HG02759 (cell line): Measurements from ENCODE around the gene NLGN1.
"Not testable (repeated sequence)": the region's sequence is repeated elsewhere in the genome, so short reads cannot be mapped to it uniquely, and the experiment has no call there.

ENCODE experiments used
- ATAC-seq: cut with Tn5 transposase; IDR thresholded peaks from one replicate; pipeline ENCODE4 v1.9.1; 2021; ENCODE audit warnings: mild to moderate bottlenecking, moderate library complexity; ENCODE audit not compliant: unreplicated experiment

NLGN1 gene

DNA sequence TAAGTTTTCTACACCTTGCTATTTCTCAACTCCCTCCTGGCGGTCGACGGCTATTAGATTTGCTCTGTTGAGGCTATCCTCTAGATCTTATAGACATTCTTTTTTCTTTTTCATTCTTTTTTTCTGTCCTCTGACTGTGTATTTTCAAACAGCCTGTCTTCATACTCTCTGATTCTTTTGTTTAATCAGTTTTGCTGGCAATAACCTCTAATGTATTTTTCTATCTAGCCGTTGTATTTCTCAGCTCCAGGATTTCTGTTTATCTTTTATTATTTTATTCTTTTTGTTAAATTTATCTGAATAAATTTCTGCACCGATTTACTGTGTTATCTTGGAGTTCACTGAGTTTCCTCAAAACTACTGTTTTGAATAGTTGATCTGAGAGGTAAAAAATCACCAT is 31.5 kb downstream of the NLGN1 start:
- ATAC-seq = no peak

GRCh38 chr3:173429527-173429926 is 32.0 kb downstream of the NLGN1 start:
- no peak for ATAC-seq

- ATAC-seq = no peak
Observed at GRCh38 chr3:173430576-173430975, 33.0 kb downstream of the NLGN1 start.

DNA sequence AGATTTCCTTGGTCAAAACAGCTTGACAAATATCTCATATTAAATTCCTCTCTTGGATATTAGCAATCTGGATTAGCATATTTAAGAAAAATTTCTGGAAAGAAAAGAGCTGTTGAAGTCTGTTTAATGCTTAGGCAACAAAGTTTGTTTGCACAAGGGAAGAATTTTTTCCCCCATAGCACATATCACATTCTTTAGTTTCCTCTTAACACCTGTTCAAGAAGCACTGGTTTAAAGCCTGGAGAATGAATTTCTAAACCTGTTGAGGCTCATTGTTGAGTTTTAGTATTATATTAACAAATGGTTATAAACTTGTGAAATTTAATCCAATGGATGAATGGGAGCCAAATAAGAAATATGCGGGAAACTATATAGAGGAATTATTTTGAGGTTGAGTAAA is 41.5 kb downstream of the NLGN1 start:
- no peak for ATAC-seq

- no peak for ATAC-seq
Observed at GRCh38 chr3:173440514-173440913, 43.0 kb downstream of the NLGN1 start.

DNA sequence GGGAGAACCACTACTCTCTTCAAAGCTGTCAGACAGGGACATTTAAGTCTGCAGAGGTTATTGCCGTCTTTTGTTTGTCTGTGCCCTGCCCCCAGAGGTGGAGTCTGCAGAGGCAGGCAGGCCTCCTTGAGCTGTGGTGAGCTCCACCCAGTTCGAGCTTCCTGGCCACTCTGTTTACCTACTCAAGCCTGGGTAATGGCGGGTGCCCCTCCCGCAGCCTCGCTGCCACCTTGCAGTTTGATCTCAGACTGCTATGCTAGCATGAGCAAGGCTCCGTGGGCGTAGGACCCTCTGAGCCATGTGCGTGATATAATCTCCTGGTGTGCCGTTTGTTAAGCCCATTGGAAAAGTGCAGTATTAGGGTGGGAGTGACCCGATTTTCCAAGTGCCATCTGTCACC is 54.0 kb downstream of the NLGN1 start:
- ATAC-seq = not testable (repeated sequence)

GRCh38 chr3:173463250-173463649 is 65.7 kb downstream of the NLGN1 start:
- no peak for ATAC-seq

DNA sequence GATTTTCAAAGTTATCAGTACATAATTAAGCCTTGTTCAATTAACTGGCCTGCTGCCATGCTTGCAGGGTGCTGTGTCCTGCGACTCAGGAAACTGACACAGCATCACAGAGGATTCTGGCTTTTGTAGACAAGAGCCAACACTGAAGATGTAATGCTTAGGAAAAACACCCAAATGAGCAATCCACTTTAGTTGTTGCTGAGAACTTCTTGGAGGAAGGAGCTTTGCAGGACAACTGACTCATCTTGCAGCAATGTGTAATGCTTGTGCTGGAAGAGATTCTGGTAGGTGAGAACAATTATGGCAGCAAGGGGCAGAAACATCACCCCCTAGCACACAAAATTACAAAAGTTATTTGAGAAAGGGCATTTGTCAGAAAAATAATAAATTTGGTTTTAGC is 67.6 kb downstream of the NLGN1 start:
- ATAC-seq = no peak

DNA sequence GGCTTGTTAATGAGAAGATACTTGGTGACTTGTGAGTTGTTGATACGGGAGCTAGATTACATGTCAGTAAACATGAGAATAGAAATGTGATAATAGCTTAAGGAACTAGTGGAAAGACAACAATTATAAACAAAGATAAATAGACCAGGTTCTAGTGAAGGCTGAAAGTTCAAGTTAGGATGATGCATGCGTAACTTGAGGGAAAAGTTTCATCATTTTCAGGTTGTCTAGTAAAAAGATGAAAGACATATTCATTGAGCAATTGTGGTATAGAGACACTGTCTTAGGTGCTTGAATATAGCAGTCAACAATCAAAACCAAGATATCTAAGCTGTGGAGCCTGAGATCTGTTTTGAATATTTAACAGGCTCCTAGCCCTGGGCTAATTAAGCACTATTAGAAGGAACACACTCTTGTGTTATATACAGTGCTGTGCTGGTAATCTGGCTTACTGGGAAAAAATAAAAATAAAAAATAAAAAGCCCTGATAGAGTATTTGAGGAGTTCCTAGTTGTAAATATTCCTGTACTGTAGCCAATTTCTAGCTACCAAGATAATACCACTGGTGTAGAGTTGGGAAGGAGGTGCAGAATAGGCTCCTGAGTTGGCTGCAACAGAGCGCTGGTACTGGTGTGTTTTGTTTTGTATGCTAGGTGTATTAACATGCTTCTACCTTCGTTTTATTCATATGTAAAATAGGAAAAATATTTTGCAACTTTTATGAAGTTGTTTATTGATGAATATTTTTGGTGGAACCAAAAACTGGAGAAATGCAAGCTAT is 68.5 kb downstream of the NLGN1 start:
- ATAC-seq = no peak

DNA sequence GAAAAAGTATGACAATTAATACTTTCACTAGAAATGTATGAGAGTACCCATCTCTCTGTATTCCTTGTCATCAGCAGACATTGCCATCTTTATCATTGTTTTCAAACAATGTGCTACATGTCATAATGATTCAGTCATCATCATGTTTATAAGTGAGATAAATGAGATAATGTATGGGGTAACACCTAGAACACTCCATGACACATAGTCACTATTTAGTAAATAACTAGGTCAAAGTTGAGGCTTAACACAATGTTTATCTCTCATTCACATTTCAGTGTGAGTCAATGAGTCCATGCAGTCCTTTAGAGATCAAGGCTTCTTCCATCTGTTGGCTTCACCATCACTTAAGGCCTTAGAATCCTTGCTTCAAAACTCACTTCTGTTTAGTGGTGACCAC is 70.0 kb downstream of the NLGN1 start:
- ATAC-seq = no peak

DNA sequence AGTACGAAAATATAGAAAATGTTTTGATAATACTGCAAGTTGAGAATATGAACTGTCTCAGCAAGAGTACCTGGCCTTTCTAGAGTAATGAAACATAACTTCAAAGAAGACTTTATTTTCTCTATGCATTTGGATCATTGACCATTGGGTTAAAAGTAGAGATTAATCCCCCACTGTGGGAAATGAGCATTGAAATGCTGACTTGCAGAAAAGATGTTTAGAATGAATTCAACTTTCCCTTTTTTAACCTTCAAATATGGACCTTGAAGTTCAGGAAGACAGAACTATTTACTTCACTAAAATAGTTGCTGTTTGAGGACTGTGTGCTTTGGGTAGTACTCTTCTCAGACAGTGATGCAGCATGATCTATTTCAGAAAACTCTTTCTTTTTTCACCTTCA is 75.7 kb downstream of the NLGN1 start:
- no peak for ATAC-seq

- ATAC-seq = no peak
Observed at GRCh38 chr3:173479301-173479700, 81.8 kb downstream of the NLGN1 start.

DNA sequence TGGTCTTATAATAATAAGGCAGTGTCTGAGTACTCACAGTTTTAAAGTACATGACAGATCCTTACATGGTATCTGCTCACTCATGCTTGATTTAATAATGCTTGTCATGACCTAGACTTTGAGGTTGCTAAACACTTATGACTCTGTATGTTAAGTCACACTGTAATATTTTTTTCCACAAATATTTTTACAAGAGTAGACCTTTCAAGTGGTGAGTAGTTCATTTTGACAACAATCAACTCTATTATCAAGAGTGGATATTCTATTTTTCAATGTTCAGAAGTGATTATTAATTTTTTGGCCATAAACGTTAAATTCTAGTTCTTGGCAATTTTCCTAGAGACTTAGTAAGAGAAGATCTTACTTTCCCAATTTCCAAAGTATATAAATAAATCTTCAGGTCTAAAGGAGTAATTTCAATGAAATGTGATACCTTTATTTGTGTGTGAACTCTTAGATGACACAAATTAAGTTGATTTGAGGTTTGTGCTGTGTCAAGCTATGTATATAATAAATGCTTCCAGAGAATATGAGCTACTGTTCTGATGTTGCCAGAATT is 104.5 kb downstream of the NLGN1 start:
- no peak for ATAC-seq

GRCh38 chr3:173502983-173503568 is 105.5 kb downstream of the NLGN1 start:
- no peak for ATAC-seq

DNA sequence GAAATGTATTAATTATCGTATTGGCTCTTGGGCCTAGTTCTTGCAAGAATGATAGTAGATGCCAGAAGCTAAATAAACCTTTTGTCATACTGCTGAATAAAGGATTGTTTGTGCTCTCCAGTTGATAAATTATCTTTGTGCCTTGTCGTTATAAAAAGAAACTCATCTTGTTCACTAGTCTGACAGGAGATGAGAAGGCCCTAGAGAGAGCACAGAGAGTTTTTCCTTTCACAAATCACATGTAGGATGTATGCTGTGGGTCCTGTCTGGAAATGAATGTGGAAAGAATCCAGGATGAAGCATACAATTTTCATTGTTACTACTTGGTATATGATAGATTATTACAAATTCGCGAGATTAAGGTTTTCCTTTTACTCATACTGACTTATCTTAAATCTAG is 113.0 kb downstream of the NLGN1 start:
- no peak for ATAC-seq

- no peak for ATAC-seq
Observed at GRCh38 chr3:173513123-173513522, 115.6 kb downstream of the NLGN1 start.

- ATAC-seq = peak; percentile 94
Observed at GRCh38 chr3:173529062-173529711, 131.6 kb downstream of the NLGN1 start.

DNA sequence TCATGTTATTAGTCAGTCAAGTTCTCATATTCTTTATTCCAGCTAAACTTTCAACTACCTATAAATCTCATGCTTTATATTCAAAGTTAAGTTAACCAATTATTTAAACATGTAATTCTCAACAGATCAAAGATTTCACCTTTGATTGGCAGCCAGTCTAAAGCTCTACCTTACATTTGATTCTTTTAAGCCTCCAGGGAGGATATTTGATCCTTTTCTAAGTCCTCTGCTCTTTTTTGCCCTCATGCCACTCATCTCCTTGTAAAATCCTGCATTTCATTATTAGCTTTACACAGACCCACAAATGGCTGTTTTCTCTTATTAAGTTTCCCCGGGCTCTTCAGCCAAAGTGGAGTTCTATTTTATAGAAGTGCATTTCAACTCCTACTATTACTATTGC is 134.1 kb downstream of the NLGN1 start:
- ATAC-seq = no peak

DNA sequence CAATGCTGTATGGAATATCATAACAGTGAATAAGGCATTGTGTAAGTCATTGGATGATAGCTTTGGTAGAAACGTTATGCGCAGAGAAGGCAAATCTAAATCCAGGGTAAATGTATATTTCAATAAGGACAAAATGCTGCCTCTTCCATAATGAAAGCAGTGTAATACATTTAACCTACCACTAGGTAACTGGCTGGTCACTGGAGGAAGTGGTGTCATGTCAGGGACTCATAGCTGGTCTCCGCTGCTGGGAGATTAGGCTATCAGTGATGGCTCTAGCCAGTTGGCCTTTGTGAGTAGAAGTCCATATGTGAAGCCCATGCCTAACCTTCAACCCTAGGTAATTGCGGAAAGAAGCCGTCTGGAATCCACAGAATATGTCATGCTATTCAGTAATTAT is 140.9 kb downstream of the NLGN1 start:
- no peak for ATAC-seq

DNA sequence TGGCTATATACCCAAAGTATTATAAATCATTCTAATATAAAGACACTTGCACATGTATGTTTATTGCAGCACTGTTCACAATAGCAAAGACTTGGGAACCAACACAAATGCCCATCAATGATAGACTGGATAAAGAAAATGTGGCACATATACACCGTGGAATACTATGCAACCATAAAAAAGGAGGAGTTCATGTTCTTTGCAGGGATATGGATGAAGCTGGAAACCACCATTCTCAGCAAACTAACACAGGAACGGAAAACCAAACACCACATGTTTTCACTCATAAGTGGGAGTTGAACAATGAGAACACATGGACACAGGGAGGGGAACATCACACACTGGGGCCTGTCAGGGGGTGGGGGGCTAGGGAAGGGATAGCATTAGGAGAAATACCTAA is 148.0 kb downstream of the NLGN1 start:
- ATAC-seq = not testable (repeated sequence)

DNA sequence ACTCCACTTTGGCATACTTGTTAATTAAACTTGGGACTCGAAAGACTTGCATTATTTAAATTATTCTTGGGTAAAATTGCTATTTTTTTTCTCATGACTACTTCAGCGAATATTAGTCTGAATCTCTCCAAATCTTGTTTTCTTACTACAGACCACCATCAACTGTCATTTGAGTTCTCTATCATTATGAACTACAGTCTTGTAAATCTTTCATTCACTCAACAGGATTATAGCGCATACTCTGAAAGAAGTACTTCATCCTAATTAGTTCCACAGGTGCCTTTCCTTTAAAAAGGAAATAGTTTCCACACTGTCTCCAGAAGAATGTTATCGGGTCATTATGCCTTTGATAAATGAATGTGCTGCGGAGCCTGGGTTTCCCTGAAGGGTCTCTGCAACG is 149.5 kb downstream of the NLGN1 start:
- ATAC-seq = no peak

GRCh38 chr3:173548261-173548660 is 150.7 kb downstream of the NLGN1 start:
- ATAC-seq = no peak
